H4 (cell line): ENCODE data around the gene SRSF4. TPM values are rescaled to one million over a fixed set of nuclear protein-coding genes. Genes with fewer than 3 reads are reported as not detected.
"Not testable (repeated sequence)": the region's sequence is repeated elsewhere in the genome, so short reads cannot be mapped to it uniquely, and the experiment has no call there.

Experiments used
- DNase-seq: peaks from one replicate; pipeline ENCODE4 v3.0.0-alpha.2; 2015; ENCODE audit warnings: low spot score
- total RNA-seq: library from RNA; depleted of rRNA; stranded (reverse); fragments of >200 nt; shearing (Covaris generic); gene quantifications from 2 replicates; pipeline ENCODE4 v1.2.3, GENCODE V29; 2014

SRSF4 gene
- total RNA-seq, 1 experiment from 2014 or later, result 28.9 TPM

DNA sequence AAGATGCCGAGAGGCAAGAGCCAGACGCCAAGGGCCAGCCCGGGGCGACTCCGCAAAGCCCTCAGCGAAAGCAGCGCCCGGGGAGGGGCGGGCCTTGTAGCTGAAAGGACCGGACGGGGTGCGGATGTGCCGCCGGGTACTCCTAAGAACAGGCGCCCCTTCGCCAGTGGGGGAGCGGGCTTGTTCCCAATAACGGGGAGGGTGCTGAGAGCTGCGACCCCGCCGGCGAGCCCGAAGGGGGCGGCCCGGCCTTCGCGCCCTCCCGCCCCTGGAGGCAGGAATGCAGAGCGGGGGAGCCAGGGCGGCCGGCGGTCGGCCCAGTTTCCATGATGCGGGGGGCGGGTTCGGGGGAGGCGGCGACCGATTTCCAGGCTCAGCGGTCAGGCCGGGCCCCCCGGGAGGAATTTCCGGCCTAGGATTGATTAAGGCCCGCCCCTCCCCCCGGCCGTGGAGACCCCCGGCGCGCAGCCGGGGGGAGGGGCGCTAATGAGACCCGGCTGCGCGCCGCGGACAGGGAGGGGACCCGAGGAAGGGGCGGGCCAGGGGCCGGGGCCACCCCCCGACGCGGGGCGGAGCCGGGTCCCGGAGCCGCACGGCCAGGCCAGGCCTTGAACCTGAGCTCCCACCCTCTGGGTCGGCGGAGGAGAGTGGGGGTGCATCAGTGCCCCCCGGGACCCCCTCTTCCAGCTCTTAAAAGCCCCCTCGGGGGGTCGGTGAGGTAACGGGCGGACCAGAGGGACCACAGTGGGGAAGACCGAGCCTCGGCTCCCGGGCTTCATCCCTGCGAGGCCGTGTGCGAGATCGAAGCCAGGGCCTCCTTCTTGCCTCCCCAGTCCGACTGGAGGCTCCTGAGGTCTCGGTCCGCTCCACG lies 57.1 kb downstream of the SRSF4 start:
- DNase-seq, result no peak

DNA sequence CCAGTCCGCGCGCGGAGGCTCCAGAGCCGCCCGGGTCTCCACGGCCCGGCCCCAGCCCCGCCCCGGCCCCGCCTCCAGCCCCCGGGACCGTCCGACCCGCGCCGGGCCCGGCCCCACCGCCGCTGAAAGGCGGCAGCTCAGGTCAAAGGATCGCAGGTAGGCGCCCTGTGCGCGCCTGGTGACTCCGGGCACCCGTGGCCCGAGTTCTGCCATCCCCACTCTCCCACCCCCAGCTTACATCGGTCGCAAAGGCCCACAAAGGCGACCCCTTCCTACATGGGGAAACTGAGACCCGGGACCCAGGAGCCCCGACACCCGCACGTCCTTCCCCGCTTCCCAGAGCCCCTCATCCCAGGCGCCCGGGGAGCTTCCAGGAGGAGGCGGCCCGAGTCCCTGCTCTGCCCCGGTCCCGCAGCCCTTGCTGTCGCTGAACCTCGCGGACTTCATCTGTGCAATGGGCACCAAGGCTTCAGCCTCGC lies 57.8 kb downstream of the SRSF4 start, which contains the start of gene TMEM200B:
TMEM200B (minus strand) TSS at position 17 of the 479 bp plus-strand sequence. CDS start 2,075 bp downstream, outside the sequence.
- no peak for DNase-seq

GRCh38 chr1:29123053-29123886 lies 58.4 kb downstream of the SRSF4 start:
- DNase-seq, result no peak

DNA sequence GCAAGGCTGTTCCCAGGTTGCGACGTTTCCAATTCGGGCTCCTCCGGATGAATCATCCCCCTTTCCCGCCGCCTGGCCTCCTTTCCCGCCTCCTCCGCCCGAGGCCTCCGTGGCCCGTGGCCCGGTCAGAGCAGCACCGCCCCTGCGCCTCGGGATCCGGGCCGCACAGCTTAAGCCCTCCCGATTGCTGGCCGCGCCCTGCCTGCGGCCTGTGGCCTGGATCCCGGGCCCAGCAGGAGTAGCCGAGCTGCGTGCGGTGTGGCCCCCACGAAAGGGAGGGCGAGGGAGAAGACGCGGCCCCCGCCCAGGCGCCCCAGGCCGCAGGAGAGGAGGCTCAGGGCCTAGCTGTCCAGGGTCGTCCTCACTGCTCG lies 59.0 kb downstream of the SRSF4 start:
- no peak for DNase-seq

DNA sequence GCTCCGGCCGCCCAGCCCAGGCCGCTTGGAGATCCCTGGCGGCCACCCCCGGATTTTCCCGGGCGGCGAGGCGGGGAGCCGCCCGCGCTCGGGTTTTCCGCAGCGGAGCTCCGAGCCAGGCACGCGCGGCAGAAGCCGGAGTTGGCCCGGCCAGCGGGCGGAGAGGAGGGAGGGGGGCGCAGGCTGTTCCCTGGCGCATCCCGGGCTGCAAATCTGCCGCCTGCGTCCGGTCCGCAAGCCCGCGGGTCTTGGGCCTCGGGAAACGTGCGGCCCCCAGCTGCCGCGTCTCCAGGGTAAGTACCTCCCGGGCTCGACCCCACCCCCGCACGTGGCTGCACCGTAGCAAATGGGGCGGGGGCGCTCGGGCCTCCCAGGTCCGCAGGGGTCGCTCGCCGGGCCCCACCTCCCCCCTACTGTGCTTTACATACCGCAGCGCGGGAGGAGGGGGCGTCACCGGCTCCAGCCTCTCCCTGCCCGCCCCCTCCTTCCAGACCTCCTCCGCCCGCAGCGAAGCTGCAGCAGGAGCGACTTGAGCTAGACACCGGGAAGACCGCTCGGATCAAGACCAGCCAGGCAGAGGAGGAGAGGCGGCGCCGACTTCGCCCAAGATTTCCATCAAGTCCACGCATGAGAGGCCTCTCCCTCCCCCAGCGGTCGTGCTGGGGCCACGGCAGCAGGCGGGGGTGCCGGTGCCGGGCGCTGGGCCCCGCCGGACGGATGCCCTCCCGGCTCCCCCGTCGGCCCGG lies 59.6 kb downstream of the SRSF4 start:
- DNase-seq, result no peak

GRCh38 chr1:29121516-29121935 lies 60.2 kb downstream of the SRSF4 start:
- no peak for DNase-seq

DNA sequence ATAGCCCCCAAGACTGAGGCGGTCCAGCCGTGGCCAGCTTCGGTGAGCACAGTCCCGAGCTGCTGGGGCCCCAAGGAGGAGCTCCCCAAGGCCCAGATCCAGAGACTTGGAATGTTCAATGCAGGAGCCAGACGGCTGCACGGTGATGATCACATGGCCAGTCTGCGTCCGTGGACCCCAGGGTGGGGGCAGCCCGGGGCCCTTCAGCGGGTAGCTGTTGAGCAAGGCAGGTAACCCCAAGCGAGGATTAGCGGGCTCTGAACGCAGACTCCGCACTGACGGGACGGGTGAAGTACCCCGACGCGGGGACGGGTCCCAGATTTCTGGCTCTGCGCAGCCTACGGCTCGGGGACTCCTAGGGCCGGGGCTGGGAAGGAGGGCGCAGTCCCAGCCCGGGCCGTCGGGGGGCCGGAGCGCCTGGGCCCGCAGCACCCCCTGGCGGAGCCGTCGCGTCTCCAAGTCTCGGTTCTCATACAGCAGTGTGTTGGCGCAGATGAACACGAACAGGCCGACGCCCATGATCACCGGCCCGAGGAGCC lies 60.7 kb downstream of the SRSF4 start:
- no peak for DNase-seq

DNA sequence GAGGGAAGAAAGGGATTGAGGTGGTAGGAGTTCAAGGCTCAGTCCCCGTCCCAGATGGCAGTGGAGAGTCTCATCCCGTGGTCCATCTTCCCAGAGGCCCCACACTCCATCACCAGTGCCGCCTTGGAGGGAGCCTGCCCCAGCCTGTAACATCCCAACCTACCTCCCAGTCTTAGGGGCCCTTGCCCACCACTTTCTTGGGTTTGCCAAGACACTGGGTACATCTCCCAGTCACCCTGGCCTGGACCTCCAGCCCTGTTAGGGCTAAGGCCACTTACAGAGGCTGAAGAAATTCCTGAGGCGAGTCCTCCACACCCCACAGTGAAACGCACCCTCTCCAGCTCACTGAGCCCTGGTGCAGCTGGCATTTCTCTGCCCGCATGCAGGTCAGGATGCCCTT lies 61.3 kb downstream of the SRSF4 start:
- DNase-seq, result no peak

- DNase-seq, result no peak
These were observed 62.4 kb downstream of the SRSF4 start for GRCh38 chr1:29119121-29119929.

GRCh38 chr1:29117381-29117780 lies 64.3 kb downstream of the SRSF4 start:
- no peak for DNase-seq

DNA sequence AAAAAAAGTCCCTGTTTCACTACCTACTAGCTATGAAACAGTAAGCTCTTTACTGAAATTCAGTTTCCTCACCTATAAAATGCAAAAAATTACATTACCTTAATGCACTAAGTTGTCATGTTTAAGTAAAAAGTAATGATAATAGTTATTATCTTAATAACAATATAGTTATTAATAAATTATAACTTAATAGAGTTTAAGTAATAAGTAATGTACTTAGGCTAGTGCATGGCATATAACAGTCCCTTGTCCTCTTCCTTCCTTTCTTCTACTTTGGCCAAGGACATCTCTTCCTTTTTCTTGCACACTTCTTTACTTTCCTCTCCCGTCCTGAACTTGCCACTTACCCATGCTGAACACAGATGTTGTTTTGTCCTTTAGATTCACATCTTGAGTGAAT lies 67.0 kb downstream of the SRSF4 start:
- no peak for DNase-seq

DNA sequence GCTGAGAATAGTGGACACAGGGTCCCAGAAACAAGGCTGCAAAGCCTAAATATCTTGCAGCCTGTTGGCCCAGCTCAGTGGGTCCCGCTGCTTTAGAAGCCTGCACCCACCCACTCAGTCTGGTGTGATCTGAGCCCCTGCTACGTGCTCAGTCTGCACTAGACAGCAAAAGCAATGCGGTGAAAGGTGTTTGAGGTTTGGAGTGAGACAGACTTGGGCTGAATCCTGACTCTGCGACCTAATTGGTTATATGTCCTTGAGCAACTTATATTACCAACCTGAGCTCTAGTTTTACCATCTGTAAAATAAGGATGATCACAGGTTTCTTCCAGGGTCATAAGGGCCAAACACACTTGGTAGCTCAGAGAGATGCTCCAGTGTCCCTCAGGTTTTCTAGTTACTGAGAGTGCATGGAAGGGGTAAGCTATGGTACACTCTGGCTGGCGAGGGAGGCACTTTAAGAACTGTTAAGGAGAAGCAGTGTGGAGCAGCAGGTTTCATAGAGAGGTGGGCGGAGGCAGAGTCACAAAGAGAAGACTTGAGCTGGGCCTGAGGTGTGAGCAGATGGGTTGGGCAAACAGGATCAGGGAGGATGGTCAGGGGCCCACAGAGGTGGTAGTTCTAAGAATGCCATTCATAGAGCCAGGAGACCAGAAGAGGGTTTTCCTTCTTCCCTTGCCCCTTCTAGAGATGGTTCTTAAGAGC lies 68.1 kb downstream of the SRSF4 start:
- no peak for DNase-seq

- no peak for DNase-seq
These were observed 68.8 kb downstream of the SRSF4 start for GRCh38 chr1:29112705-29113412.

GRCh38 chr1:29108041-29108440 lies 73.7 kb downstream of the SRSF4 start:
- not testable (repeated sequence) for DNase-seq

GRCh38 chr1:29105822-29106221 lies 75.9 kb downstream of the SRSF4 start:
- no peak for DNase-seq

- DNase-seq, result no peak
These were observed 81.2 kb downstream of the SRSF4 start for GRCh38 chr1:29100487-29100886.

- no peak for DNase-seq
These were observed 82.4 kb downstream of the SRSF4 start for GRCh38 chr1:29099286-29099685.
